ENCODE measurements around the gene FZD10.

Gene FZD10

DNA sequence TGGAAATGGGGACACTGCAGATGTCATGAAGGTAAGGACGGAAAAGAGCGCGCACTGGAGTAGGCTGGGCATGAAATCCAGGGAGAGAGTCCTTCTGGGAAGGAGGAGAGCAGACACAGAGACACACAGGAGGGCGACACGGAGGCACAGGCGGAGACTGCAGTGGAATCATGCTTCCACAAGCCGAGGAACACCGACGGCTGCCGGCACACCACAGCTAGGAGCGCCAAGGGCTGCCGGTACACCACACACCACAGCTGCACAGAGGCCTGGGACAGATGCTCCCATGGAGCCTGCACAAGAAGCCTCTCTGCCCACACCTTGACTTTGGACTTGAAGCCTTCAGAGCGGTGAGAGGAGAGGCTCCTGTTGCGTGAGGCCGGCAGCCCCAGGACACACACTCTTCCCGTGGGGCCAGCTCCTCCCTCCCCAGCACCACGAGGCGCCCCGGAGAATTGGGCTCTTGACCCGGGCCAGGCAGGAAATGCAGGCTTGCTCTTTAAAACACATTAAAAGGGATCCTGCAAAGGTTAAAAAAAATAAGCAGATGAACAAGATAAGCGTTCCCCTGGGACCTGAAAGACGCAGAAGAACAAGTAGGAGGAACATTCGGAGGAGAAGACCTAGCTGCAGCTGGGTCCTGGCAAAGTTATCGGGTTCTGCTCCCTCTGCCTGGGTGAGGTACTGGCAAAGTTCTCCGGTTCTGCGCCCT, 28.3 kb upstream of the FZD10 start:
- H3K9me3 ChIP-seq (ENCODE audit: control insufficient read depth, insufficient read depth, low read depth, low read length) = peaks cover 4% of the 10 kb centered on the region
- H3K27ac ChIP-seq (ENCODE audit: low read depth, low read length) = no peak overlapping the region
- H3K9ac ChIP-seq (ENCODE audit: low read length) = no peak overlapping the region

DNA sequence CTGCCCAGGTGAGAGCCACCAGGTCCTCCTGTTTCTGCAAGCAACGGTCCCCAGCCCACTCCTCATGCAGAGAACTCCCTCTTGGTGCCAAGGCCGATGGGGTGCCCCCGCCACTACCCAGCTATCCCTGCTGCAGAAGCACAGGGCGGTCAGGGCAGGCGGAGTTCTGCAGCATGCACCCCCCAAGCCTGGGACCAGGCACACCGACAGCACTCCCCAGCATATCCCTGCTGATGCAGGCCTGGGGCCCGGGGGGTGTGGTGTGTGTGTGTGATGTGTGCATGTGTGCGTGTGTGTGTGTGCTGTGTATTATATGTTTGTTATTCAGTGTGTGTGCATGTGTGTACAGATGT, 27.7 kb upstream of the FZD10 start:
- H3K36me3 ChIP-seq (ENCODE audit: control insufficient read depth, insufficient read depth, low read length) = no peaks in the 10 kb centered on the region
- H3K4me1 ChIP-seq (ENCODE audit: control insufficient read depth, insufficient read depth, low read length) = peaks cover 37% of the 10 kb centered on the region
- H3K9me3 ChIP-seq (ENCODE audit: control insufficient read depth, insufficient read depth, low read depth, low read length) = no peaks in the 10 kb centered on the region
- H3K27ac ChIP-seq (ENCODE audit: low read depth, low read length) = no peak overlapping the region
- H3K9ac ChIP-seq (ENCODE audit: low read length) = no peak overlapping the region
- H3K4me3 ChIP-seq (ENCODE audit: low read depth, low read length) = no peak overlapping the region
- H3K27me3 ChIP-seq (ENCODE audit: control insufficient read depth, insufficient read depth, low read length) = peaks cover 91% of the 10 kb centered on the region

More for the DNA sequence above, 28.3 kb upstream of the FZD10 start:
- no peak overlapping the region for H3K4me3 ChIP-seq (ENCODE audit: low read depth, low read length)
- H3K27me3 ChIP-seq (ENCODE audit: control insufficient read depth, insufficient read depth, low read length) = peaks cover 90% of the 10 kb centered on the region
- peaks cover 37% of the 10 kb centered on the region for H3K4me1 ChIP-seq (ENCODE audit: control insufficient read depth, insufficient read depth, low read length)
- no peaks in the 10 kb centered on the region for H3K36me3 ChIP-seq (ENCODE audit: control insufficient read depth, insufficient read depth, low read length)

DNA sequence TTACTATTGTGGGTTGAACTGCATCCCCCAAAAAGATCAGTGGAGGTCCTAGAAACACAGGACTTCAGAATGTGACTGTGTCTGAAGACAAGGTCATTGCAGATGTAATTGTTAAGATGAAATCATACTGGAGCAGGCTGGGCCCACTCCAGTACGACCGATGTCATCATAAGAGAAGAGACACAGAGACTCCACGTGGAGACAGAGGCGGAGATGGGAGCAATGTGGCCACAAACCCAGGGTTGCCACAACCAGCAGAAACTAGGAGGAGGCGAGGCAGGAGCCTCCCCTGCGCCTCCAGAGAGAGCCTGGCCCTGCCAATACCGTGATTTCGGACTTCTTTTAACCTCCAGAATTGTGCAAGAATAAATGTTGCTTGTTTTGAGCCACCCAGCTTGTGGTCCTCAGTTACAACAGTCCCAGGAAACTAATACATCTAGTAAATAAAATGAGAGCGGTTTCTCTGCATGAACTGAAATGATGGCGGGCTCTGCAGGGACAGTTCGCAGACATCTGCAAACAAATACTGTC, 25.7 kb upstream of the FZD10 start:
- peaks cover 37% of the 10 kb centered on the region for H3K4me1 ChIP-seq (ENCODE audit: control insufficient read depth, insufficient read depth, low read length)
- H3K4me3 ChIP-seq (ENCODE audit: low read depth, low read length) = peak overlapping the region; percentile 5; the same call in 1 of the 2 replicates
- H3K27me3 ChIP-seq (ENCODE audit: control insufficient read depth, insufficient read depth, low read length) = peaks cover 93% of the 10 kb centered on the region

DNA sequence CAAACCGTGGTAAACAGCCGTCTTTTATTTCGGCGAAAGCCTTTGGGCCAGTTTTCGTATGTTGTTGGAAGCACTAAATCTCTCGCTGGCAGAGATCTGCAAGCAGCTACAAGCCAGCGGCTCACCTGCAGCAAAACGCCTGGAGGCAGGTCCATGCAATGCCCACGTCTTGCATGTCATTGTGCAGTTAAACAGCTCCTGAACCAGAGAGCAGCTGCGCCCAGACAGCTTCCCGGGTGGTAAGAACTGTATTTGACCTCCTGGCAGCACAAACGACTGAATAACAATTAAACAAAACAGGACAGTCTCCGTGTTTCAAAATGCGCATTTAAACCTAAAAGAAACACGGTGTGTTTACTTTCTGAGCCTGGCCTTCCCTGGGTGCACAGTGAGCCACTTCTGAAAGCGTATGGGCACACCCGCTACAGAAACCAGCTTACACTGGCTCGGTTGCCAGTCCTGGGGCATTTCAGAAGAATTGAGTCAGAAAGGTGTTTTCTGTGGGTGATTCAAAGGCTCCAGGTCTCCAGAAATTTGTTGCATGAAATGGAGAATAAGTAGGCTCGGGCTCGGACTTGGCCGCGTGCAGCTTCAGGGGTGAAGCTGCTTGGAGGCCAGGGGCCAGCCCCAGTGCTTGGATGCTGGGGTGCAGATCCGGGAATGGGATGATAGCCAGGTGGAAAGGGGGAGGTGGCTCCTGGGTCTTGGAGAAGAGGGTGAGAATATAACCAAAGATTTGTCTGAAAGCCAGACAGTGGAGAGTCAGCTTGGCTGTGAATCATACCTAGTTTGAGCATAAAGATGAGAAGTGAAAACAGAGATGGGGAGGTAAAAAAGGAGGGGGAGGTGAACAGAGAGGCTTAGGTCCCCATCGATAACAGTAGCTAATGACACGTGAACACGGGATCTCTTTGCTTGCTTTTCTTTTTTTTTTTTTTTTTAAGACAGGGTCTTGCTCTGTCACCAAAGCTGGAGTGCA, 24.9 kb upstream of the FZD10 start:
- H3K4me1 ChIP-seq (ENCODE audit: control insufficient read depth, insufficient read depth, low read length) = peaks cover 33% of the 10 kb centered on the region
- peaks cover 93% of the 10 kb centered on the region for H3K27me3 ChIP-seq (ENCODE audit: control insufficient read depth, insufficient read depth, low read length)
- no peaks in the 10 kb centered on the region for H3K9me3 ChIP-seq (ENCODE audit: control insufficient read depth, insufficient read depth, low read depth, low read length)
- peak overlapping the region; percentile 5; the same call in 1 of the 2 replicates for H3K4me3 ChIP-seq (ENCODE audit: low read depth, low read length)
- H3K9ac ChIP-seq (ENCODE audit: low read length) = no peak overlapping the region
- H3K27ac ChIP-seq (ENCODE audit: low read depth, low read length) = no peak overlapping the region
- H3K36me3 ChIP-seq (ENCODE audit: control insufficient read depth, insufficient read depth, low read length) = no peaks in the 10 kb centered on the region

More for the DNA sequence above, 25.7 kb upstream of the FZD10 start:
- no peak overlapping the region for H3K9ac ChIP-seq (ENCODE audit: low read length)
- no peak overlapping the region for H3K27ac ChIP-seq (ENCODE audit: low read depth, low read length)
- H3K36me3 ChIP-seq (ENCODE audit: control insufficient read depth, insufficient read depth, low read length) = no peaks in the 10 kb centered on the region
- H3K9me3 ChIP-seq (ENCODE audit: control insufficient read depth, insufficient read depth, low read depth, low read length) = no peaks in the 10 kb centered on the region

DNA sequence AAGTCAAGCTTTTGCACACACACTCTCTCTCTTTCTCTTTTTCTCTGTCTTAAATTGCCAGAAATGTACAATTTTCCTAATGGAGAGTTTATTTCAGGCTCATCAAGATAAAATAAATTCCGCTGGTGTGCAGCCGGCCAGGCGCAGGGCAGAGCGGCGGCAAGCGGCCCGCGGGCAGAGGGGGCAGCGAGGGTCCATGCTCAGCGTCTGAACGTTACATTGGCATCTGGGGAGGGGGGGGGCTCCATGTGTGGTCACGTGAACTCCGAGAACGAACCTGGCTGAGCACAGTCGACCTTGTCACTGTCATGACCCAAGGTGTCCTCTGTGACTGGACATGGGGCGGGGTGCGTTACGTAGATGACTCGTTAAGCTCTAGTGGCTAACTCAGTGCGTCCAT, 23.8 kb upstream of the FZD10 start:
- Histone ChIP-seq H3K9me3 (ENCODE audit: control insufficient read depth, insufficient read depth, low read depth, low read length) (no peaks in the 10 kb centered on the region), H3K27me3 (ENCODE audit: control insufficient read depth, insufficient read depth, low read length) (peaks cover 91% of the 10 kb centered on the region), H3K4me3 (ENCODE audit: low read depth, low read length) (no peak overlapping the region)

DNA sequence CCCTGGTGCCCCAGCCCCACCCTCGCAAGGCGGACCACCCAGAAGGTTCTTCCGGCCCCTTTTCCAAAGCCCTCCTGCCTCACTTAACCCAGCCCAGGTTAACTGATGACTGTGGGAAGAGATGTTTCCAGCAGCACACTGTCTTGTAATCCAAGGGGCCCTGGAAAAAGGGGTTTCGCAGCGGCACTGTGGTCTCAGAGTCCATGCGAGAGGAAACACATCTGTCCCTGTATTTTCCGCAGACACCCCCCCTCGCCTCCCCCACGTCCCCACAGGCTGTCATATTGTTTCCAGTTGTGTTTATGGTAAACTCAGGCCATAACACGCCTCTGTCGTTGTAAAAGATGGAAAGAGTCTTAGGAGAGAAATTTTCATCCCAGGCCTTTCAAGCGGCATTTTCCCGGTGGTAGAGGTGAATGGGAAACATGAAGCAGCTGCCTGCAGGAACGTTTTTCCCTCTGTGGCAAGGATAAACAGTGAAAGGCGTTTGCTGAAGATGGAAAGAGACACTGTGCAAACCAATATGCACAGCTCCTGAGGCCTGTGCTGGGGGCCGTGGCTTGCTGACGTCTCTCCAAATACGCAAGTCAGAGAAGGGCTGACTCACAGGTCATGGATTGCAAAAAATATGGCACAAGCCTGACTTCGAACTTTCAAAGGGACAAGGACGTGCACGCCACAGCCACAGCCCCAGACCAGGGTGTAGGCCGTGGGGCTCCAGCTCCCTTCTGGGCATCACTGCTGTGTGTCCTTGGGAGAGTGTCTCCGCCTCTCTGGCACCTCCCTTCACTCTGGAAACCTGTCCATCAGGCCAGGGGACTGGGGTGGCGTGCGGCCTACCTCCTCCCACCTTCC, 22.5 kb upstream of the FZD10 start:
- peaks cover 19% of the 10 kb centered on the region for H3K4me1 ChIP-seq (ENCODE audit: control insufficient read depth, insufficient read depth, low read length)
- H3K9ac ChIP-seq (ENCODE audit: low read length) = no peak overlapping the region
- H3K36me3 ChIP-seq (ENCODE audit: control insufficient read depth, insufficient read depth, low read length) = no peaks in the 10 kb centered on the region
- no peak overlapping the region for H3K4me3 ChIP-seq (ENCODE audit: low read depth, low read length)
- no peak overlapping the region for H3K27ac ChIP-seq (ENCODE audit: low read depth, low read length)
- no peaks in the 10 kb centered on the region for H3K9me3 ChIP-seq (ENCODE audit: control insufficient read depth, insufficient read depth, low read depth, low read length)
- peaks cover 84% of the 10 kb centered on the region for H3K27me3 ChIP-seq (ENCODE audit: control insufficient read depth, insufficient read depth, low read length)

More for the DNA sequence above, 23.8 kb upstream of the FZD10 start:
- Histone ChIP-seq H3K27ac (ENCODE audit: low read depth, low read length) (no peak overlapping the region), H3K36me3 (ENCODE audit: control insufficient read depth, insufficient read depth, low read length) (no peaks in the 10 kb centered on the region), H3K9ac (ENCODE audit: low read length) (no peak overlapping the region), H3K4me1 (ENCODE audit: control insufficient read depth, insufficient read depth, low read length) (peaks cover 21% of the 10 kb centered on the region)

DNA sequence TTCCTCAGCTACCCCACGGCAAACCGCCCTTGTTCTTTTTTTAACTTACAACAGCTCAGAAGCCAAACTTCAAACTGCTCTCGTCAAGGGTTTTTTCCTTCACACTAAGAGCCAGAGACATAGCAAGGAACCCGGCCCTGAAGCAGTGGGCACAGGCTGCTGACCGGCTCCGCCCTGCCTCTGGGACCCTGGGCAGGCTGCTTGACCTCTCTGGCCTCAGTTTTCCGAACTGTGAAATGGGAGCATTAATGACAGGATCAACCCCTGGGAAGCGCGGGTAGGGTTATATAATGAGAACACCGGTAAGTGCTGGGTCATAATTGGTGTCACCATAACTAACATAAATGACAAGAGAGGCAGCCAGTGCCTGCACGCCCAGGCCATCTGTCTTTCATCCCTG, 21.2 kb upstream of the FZD10 start:
- Histone ChIP-seq H3K27me3 (ENCODE audit: control insufficient read depth, insufficient read depth, low read length) (peaks cover 84% of the 10 kb centered on the region), H3K4me1 (ENCODE audit: control insufficient read depth, insufficient read depth, low read length) (peaks cover 19% of the 10 kb centered on the region), H3K9ac (ENCODE audit: low read length) (no peak overlapping the region), H3K27ac (ENCODE audit: low read depth, low read length) (no peak overlapping the region), H3K9me3 (ENCODE audit: control insufficient read depth, insufficient read depth, low read depth, low read length) (no peaks in the 10 kb centered on the region), H3K4me3 (ENCODE audit: low read depth, low read length) (no peak overlapping the region), H3K36me3 (ENCODE audit: control insufficient read depth, insufficient read depth, low read length) (no peaks in the 10 kb centered on the region)

DNA sequence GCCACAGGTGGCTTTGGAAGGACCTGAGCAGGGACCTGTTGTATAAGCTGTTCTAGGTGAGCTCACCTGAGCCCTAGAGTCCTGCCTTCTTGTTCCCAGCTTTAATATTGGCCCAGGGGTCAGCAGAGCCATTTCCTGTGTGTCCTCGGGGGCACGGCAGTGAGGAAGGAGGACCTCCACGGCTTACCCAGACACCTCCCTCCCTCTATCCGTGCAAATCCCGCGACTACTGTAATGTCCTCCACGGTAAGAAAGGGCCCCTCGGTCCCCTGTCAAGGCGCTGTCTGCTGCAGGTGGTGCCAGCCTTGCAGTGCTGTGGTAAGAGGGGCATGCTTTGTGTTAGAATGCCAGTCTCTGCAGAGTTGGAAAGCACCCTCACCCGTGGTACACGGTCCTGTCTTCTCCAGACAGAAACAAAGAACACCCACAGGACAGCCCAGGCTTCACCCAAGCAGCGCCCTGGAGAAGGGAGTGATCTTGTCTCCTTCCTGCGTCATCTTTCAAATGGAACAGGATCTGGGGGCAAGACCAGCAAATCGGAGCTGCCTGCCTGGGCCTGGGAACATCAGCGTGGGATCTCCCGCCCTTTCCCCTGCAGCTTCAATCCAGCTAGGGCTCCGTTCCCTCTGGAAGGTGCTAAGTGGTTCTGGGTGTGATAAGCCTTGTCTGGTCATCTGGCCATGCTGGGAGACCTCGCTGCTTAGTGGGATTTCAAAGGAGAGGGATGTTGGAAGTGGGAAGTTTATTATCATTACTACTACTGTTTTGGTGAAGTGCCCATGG, 20.2 kb upstream of the FZD10 start:
- peaks cover 9% of the 10 kb centered on the region for H3K4me1 ChIP-seq (ENCODE audit: control insufficient read depth, insufficient read depth, low read length)
- H3K9me3 ChIP-seq (ENCODE audit: control insufficient read depth, insufficient read depth, low read depth, low read length) = no peaks in the 10 kb centered on the region
- peaks cover 83% of the 10 kb centered on the region for H3K27me3 ChIP-seq (ENCODE audit: control insufficient read depth, insufficient read depth, low read length)
- no peak overlapping the region for H3K4me3 ChIP-seq (ENCODE audit: low read depth, low read length)
- H3K27ac ChIP-seq (ENCODE audit: low read depth, low read length) = no peak overlapping the region
- no peak overlapping the region for H3K9ac ChIP-seq (ENCODE audit: low read length)
- no peaks in the 10 kb centered on the region for H3K36me3 ChIP-seq (ENCODE audit: control insufficient read depth, insufficient read depth, low read length)

DNA sequence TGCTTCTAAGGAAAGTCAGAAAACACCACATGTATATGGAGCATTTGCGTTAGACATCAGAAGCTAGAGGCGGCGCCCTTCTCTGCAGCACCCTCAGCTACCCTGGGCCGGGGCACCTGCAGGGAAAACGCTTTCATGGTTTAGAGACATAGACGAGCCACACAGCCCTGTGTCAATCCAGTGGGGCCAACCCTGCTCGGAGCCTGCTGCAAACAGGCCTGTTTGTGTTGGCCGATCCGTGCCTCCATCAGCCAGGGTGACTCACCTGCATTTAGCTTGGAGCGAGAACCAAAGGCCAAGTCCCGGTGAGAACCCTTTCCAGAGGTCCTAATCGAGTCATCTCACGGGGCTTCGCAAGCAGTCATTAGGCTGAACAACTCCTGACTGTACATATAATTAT, 19.5 kb upstream of the FZD10 start:
- H3K9me3 ChIP-seq (ENCODE audit: control insufficient read depth, insufficient read depth, low read depth, low read length) = no peaks in the 10 kb centered on the region
- no peaks in the 10 kb centered on the region for H3K36me3 ChIP-seq (ENCODE audit: control insufficient read depth, insufficient read depth, low read length)
- no peak overlapping the region for H3K27ac ChIP-seq (ENCODE audit: low read depth, low read length)
- H3K9ac ChIP-seq (ENCODE audit: low read length) = no peak overlapping the region
- no peak overlapping the region for H3K4me3 ChIP-seq (ENCODE audit: low read depth, low read length)
- H3K4me1 ChIP-seq (ENCODE audit: control insufficient read depth, insufficient read depth, low read length) = peaks cover 3% of the 10 kb centered on the region
- peaks cover 82% of the 10 kb centered on the region for H3K27me3 ChIP-seq (ENCODE audit: control insufficient read depth, insufficient read depth, low read length)

DNA sequence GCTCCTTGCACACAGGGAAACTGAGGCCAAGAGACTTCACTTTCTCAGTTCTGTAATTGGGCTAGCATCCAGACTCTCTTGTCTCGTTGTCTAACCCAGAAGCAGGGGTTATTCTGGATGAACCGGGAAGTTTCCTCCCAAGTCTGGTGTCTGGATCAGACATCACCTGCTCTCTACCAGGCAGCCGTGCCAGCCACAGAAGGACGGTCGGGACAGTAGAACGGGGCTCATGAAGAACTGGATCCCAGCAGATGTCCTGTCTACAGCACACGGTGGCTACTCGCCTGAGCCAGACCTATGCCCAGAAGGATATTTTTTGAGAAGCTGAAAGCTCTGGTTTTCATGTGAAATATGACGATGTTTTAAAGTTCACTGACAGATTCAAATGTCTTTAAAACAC, 19.1 kb upstream of the FZD10 start:
- Histone ChIP-seq H3K27me3 (ENCODE audit: control insufficient read depth, insufficient read depth, low read length) (peaks cover 82% of the 10 kb centered on the region), H3K27ac (ENCODE audit: low read depth, low read length) (no peak overlapping the region), H3K4me1 (ENCODE audit: control insufficient read depth, insufficient read depth, low read length) (no peaks in the 10 kb centered on the region; the same call in 1 of the 2 replicates), H3K36me3 (ENCODE audit: control insufficient read depth, insufficient read depth, low read length) (no peaks in the 10 kb centered on the region), H3K9ac (ENCODE audit: low read length) (no peak overlapping the region), H3K9me3 (ENCODE audit: control insufficient read depth, insufficient read depth, low read depth, low read length) (no peaks in the 10 kb centered on the region), H3K4me3 (ENCODE audit: low read depth, low read length) (no peak overlapping the region)
